Upper lobe of right lung (tissue), 1 donor: Measurements from ENCODE around the gene ISLR. TPM values are rescaled to one million over a fixed set of nuclear protein-coding genes. Genes with fewer than 3 reads are reported as not detected.

Experiments
- ATAC-seq: fragments of 200-7000 bp; cut with Tn5 transposase; one replicate; pipeline ENCODE4 v1.9.1; 2020; ENCODE audit warnings: mild to moderate bottlenecking, moderate library complexity
- DNase-seq: peaks from one replicate; pipeline ENCODE4 v3.0.0-alpha.2; 2020
- H3K27ac ChIP-seq: fragments of 200-600 bp; one replicate; pipeline ENCODE4 v1.8.0; 2022
- H3K27me3 ChIP-seq: fragments of 200-600 bp; one replicate; pipeline ENCODE4 v1.8.0; 2022; ENCODE audit warnings: mild to moderate bottlenecking
- H3K36me3 ChIP-seq: fragments of 200-600 bp; one replicate; pipeline ENCODE4 v1.8.0; 2022
- H3K4me1 ChIP-seq: fragments of 200-600 bp; one replicate; pipeline ENCODE4 v1.8.0; 2022
- H3K4me3 ChIP-seq: fragments of 200-600 bp; one replicate; pipeline ENCODE4 v1.8.0; 2022; ENCODE audit warnings: mild to moderate bottlenecking
- H3K9me3 ChIP-seq: fragments of 200-600 bp; one replicate; pipeline ENCODE4 v1.8.0; 2022
- intact Hi-C: fragments of 100-400 bp; cut with DNase I; formaldehyde crosslinking; loops from one replicate; pipeline ENCODE4 v1.11.0; 2022
- total RNA-seq: library from RNA; stranded (reverse); fragmentation: NEBNext Ultra II Directional; extraction: Animal tissue kit (Norgen Biotek cat#: 25700); gene quantifications from one replicate; pipeline ENCODE4 v1.2.1, GENCODE V29; 2021
- TF ChIP-seq, protein P1 (sequence below): fragments of 200-600 bp; IDR thresholded peaks from one replicate; pipeline ENCODE4 v1.8.0; 2022; ENCODE audit warnings: antibody characterized with exemption
- donor health status: DM: no; HTN: yes; CAD: no; lungs with severe emphysema.

ISLR gene
- total RNA-seq, 1 donor from 2014 or later: 40.6 TPM

DNA sequence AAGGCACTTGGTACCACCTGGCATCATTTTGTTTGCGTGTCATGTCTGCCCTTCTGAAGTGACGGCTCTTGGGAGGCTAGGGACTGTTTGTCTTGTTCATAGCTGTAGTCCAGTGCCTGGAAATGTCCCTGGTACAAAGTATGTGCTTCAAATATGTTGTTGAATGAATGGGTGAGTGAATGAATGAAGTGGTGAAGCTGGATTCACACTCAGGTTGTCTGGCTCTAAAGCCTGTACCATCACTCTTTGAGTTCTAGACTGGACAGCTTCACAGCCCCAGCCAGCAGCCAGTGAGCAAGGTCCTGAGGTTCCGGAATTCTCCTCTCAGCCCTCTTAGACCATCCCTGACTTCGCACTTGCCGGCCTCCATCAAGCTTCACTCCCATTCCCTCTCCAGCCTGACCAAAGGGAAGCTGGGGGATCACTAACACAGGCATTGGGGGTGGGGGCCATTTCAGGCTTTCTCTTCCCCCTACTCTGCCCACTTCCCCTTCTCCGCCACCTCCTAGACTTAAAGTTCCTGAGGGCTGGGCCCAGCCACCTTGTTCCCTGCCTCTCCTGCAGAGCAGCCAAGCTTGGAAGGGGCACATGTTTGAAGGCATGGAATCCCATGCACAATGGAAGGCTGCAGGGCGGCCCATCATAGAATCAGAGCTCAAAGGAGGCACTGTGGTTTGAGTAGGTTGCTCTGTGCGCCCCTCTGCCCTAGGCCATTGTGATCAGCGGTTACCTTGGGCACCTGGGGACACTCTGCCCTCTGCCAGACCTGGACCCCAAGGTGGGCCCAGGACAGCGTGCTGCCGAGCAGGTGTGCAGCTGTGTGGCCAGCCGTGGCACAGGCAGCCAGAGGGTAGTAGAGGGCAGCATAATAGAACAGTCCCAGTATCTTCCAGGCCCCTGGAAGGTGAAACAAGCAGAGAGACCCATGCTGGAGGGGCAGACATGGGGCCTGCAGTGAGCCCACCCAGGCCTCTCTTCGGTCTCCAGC, 21.4 kb downstream of the ISLR start:
- no peaks in the 10 kb centered on the region for H3K27me3 ChIP-seq
- DNase-seq (no peak), ATAC-seq (no peak)
- H3K4me3 ChIP-seq: no peak overlapping the region
- intact Hi-C loops: no loop called here
- H3K36me3 ChIP-seq: no peaks in the 10 kb centered on the region
- TF ChIP-seq, protein P1, sequence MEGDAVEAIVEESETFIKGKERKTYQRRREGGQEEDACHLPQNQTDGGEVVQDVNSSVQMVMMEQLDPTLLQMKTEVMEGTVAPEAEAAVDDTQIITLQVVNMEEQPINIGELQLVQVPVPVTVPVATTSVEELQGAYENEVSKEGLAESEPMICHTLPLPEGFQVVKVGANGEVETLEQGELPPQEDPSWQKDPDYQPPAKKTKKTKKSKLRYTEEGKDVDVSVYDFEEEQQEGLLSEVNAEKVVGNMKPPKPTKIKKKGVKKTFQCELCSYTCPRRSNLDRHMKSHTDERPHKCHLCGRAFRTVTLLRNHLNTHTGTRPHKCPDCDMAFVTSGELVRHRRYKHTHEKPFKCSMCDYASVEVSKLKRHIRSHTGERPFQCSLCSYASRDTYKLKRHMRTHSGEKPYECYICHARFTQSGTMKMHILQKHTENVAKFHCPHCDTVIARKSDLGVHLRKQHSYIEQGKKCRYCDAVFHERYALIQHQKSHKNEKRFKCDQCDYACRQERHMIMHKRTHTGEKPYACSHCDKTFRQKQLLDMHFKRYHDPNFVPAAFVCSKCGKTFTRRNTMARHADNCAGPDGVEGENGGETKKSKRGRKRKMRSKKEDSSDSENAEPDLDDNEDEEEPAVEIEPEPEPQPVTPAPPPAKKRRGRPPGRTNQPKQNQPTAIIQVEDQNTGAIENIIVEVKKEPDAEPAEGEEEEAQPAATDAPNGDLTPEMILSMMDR: no peak
- no peaks in the 10 kb centered on the region for H3K9me3 ChIP-seq
- no peak overlapping the region for H3K27ac ChIP-seq
- H3K4me1 ChIP-seq: peaks cover 13% of the 10 kb centered on the region

DNA sequence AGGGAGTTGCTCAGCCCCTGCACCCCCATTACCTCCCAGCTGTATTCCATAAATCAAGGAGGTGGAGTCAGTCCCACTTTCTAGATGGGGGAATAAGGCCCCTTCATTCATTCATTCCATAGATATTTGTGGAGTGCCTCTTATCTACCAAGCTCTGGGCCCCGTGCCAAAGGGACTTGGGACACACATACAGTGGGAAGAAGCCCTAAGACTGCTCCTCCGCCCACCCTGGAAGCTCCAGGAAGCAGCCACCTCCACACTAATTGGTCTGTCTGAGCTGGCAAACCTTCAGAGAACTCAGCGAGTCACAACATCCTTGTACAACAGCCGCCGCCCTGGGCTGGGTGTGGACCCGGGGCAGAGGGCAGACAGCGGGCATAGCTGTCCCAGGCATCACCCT, 22.7 kb downstream of the ISLR start:
- ATAC-seq (peak; percentile 68), DNase-seq (no peak)
- peaks cover 21% of the 10 kb centered on the region for H3K4me1 ChIP-seq

DNA sequence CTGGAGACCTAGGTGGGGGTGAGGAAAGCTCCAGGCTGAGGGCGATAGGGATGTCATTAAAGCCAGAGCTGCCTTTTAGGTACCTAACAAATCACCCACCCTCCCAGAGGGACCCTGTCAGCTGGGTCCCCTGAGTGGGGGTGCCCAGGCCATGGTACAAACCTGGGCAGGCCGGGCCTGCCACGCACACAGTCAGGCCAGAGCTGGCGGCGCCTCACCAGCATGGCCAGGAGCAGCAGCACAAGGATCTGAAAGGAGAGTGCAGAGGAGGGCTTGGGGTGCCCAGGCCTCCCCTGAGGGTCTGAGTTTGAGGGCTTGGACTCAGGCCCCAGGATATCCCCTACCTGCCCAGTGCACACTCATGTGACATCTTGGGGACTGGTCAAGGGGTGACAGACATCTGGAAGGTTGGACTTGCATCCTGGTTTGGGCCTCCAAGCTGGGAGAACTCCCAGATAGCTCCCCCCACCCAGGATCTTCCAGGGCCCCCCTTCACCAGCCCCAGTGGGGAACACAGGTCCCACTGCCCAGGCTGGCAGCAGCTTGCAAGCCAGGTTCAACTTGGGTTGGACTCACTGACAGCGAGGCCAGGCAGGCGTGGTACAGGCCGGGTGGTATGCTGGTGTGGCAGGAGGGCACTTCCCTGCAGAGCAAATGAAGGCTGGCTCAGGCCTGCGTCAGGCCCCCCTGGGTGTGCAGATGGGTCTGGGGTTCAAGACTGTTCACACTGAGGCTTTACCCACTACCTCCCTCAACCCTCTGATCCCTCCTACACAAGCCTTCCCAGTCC, 23.9 kb downstream of the ISLR start:
- intact Hi-C loops: no loop called here
- Histone ChIP-seq H3K36me3 (no peaks in the 10 kb centered on the region), H3K4me1 (peaks cover 21% of the 10 kb centered on the region), H3K9me3 (no peaks in the 10 kb centered on the region), H3K27me3 (no peaks in the 10 kb centered on the region), H3K27ac (no peak overlapping the region), H3K4me3 (no peak overlapping the region)
- DNase-seq (no peak), ATAC-seq (no peak)
- TF ChIP-seq, protein P1: no peak

More for the DNA sequence above, 22.7 kb downstream of the ISLR start:
- Histone ChIP-seq H3K4me3 (no peak overlapping the region), H3K36me3 (no peaks in the 10 kb centered on the region), H3K27me3 (no peaks in the 10 kb centered on the region), H3K9me3 (no peaks in the 10 kb centered on the region), H3K27ac (no peak overlapping the region)
- intact Hi-C loops: no loop called here
- TF ChIP-seq, protein P1: no peak

DNA sequence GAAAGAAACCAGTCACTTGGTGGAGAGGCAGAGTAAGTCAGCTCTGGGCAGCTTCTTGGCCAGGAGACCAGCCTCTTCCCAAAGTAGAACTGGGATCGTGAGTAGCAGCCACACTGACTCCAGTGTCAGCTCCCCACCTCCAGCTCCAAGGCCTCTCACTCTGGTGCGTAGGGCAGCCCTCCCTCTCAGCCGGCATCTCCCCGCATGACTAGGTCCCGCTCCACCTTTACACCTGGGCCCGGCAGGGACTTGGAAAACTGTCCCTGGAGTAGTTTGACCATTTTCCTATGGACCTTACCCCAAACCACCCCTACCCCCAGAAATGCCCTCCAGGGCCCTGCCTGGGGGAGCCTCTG, 25.8 kb downstream of the ISLR start:
- Histone ChIP-seq H3K36me3 (no peaks in the 10 kb centered on the region), H3K9me3 (no peaks in the 10 kb centered on the region), H3K27me3 (no peaks in the 10 kb centered on the region), H3K4me3 (no peak overlapping the region), H3K27ac (no peak overlapping the region), H3K4me1 (peaks cover 21% of the 10 kb centered on the region)
- ATAC-seq (no peak), DNase-seq (no peak)
- TF ChIP-seq, protein P1: no peak
- intact Hi-C loops: no loop called here

DNA sequence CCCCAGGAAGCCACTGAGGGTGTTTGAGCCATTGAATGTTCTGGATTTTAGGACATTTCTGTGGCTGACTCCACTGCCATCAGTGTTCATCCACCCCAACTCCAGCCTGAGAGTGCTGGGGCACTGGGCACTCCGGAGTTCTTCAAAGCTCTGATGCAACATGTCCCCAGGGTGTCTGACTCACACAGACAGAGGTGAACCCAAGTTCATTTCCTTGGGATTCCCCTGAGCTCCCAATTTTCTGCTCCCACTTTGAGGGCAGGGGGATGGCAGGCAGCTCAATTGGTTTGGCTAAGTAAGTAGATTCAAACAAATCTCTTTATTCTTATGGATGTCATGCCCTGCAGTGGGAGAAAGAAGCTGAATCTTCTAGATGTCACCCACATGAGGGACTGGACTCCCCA, 26.9 kb downstream of the ISLR start:
- Histone ChIP-seq H3K4me3 (no peak overlapping the region), H3K36me3 (no peaks in the 10 kb centered on the region), H3K27me3 (no peaks in the 10 kb centered on the region), H3K4me1 (peaks cover 21% of the 10 kb centered on the region), H3K27ac (no peak overlapping the region), H3K9me3 (no peaks in the 10 kb centered on the region)
- ATAC-seq: peak; percentile 14
- intact Hi-C loops: no loop called here
- no peak for DNase-seq
- TF ChIP-seq, protein P1: no peak
